GM23338 (cell line): ENCODE results near the gene LRMDA.

ENCODE experiments used
- EZH2 ChIP-seq: fragments of 200-600 bp; sonication (generic); IDR thresholded peaks from one replicate; pipeline ENCODE4 v1.8.0; 2017; ENCODE audit warnings: antibody characterized with exemption, mild to moderate bottlenecking, low read depth; ENCODE audit not compliant: unreplicated experiment
- JUNB ChIP-seq: IDR thresholded peaks from one replicate; pipeline ENCODE4 v1.6.1; 2016; ENCODE audit warnings: antibody characterized with exemption; ENCODE audit not compliant: unreplicated experiment
- POLR2AphosphoS5 ChIP-seq: IDR thresholded peaks from 2 replicates; pipeline ENCODE4 v1.6.1; 2016; ENCODE audit warnings: antibody characterized with exemption, low read depth
- ZNF331 ChIP-seq: fragments of 250-450 bp; sonication (Bioruptor Pico); IDR thresholded peaks from 2 replicates; pipeline ENCODE4 v1.5.0; 2020; ENCODE audit warnings: low read depth, mild to moderate bottlenecking, moderate library complexity
- TF ChIP-seq, protein P1 (sequence below), 2 experiments: fragments of 200-600 bp in 1 of 2; sonication (generic) in 1 of 2; conservative IDR thresholded peaks; 2 replicates each; pipeline versions ENCODE4 v1.5.1 to v1.6.1; 2016 to 2017; ENCODE audit warnings: antibody characterized with exemption in 2 of 2, low read depth in 2 of 2, mild to moderate bottlenecking in 2 of 2, moderate library complexity in 1 of 2
- TF ChIP-seq, protein P2 (sequence below): IDR thresholded peaks from one replicate; pipeline ENCODE4 v1.6.1; 2018; ENCODE audit warnings: antibody characterized with exemption; ENCODE audit not compliant: unreplicated experiment

DNA sequence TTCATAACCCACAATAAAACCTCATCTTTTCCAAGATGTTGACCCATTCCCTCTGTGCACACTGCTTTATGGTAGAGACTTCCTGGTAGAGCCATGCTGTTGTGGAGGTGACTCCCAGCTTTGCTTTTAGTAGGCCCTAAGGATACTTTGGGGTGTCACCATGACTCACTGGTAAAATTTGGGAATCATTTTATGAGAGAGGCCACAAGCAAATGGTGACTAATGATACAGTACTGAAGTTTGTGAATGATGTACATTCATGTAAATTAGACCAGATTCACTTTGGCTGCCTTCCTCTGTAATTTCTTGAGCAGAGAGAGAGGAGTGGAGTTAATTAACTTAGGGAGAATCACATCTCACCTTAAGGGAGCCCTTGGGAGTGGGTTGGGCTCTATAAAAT, 686.5 kb downstream of the LRMDA start:
- TF ChIP-seq ZNF331 (CRISPR knock-in tag) (no peak), POLR2AphosphoS5 (no peak), EZH2 (no peak), JUNB (no peak)
- TF ChIP-seq, protein P1, sequence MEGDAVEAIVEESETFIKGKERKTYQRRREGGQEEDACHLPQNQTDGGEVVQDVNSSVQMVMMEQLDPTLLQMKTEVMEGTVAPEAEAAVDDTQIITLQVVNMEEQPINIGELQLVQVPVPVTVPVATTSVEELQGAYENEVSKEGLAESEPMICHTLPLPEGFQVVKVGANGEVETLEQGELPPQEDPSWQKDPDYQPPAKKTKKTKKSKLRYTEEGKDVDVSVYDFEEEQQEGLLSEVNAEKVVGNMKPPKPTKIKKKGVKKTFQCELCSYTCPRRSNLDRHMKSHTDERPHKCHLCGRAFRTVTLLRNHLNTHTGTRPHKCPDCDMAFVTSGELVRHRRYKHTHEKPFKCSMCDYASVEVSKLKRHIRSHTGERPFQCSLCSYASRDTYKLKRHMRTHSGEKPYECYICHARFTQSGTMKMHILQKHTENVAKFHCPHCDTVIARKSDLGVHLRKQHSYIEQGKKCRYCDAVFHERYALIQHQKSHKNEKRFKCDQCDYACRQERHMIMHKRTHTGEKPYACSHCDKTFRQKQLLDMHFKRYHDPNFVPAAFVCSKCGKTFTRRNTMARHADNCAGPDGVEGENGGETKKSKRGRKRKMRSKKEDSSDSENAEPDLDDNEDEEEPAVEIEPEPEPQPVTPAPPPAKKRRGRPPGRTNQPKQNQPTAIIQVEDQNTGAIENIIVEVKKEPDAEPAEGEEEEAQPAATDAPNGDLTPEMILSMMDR (conservative IDR thresholded peaks at IDR 0.05; ENCODE audit: low read depth in 2 of 2), result no peak
- TF ChIP-seq, protein P2, sequence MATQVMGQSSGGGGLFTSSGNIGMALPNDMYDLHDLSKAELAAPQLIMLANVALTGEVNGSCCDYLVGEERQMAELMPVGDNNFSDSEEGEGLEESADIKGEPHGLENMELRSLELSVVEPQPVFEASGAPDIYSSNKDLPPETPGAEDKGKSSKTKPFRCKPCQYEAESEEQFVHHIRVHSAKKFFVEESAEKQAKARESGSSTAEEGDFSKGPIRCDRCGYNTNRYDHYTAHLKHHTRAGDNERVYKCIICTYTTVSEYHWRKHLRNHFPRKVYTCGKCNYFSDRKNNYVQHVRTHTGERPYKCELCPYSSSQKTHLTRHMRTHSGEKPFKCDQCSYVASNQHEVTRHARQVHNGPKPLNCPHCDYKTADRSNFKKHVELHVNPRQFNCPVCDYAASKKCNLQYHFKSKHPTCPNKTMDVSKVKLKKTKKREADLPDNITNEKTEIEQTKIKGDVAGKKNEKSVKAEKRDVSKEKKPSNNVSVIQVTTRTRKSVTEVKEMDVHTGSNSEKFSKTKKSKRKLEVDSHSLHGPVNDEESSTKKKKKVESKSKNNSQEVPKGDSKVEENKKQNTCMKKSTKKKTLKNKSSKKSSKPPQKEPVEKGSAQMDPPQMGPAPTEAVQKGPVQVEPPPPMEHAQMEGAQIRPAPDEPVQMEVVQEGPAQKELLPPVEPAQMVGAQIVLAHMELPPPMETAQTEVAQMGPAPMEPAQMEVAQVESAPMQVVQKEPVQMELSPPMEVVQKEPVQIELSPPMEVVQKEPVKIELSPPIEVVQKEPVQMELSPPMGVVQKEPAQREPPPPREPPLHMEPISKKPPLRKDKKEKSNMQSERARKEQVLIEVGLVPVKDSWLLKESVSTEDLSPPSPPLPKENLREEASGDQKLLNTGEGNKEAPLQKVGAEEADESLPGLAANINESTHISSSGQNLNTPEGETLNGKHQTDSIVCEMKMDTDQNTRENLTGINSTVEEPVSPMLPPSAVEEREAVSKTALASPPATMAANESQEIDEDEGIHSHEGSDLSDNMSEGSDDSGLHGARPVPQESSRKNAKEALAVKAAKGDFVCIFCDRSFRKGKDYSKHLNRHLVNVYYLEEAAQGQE, result no peak
